AG10803 (cell line): ENCODE data around the gene UBASH3B.
"Not testable (repeated sequence)": the region's sequence is repeated elsewhere in the genome, so short reads cannot be mapped to it uniquely, and the experiment has no call there.

Experiments used
- DNase-seq: peaks from one replicate; pipeline ENCODE4 v3.0.0; 2010; ENCODE audit warnings: low read depth
- H3K4me3 ChIP-seq: 2 replicates; pipeline ENCODE4 v1.5.1; 2011; ENCODE audit warnings: mild to moderate bottlenecking, low read length, control low read depth
- CTCF ChIP-seq: conservative IDR thresholded peaks from 2 replicates; pipeline ENCODE4 v1.5.1; 2011; ENCODE audit warnings: mild to moderate bottlenecking, low read length, control low read depth, inconsistent platforms

UBASH3B gene

GRCh38 chr11:122619757-122620156, 35.8 kb upstream of the UBASH3B start:
- no peak overlapping the region for H3K4me3 ChIP-seq
- no peak for TF ChIP-seq CTCF
- no peak for DNase-seq

- DNase-seq, H3K4me3 ChIP-seq: not testable (repeated sequence)
Measured at GRCh38 chr11:122625501-122625900, 30.0 kb upstream of the UBASH3B start.

DNA sequence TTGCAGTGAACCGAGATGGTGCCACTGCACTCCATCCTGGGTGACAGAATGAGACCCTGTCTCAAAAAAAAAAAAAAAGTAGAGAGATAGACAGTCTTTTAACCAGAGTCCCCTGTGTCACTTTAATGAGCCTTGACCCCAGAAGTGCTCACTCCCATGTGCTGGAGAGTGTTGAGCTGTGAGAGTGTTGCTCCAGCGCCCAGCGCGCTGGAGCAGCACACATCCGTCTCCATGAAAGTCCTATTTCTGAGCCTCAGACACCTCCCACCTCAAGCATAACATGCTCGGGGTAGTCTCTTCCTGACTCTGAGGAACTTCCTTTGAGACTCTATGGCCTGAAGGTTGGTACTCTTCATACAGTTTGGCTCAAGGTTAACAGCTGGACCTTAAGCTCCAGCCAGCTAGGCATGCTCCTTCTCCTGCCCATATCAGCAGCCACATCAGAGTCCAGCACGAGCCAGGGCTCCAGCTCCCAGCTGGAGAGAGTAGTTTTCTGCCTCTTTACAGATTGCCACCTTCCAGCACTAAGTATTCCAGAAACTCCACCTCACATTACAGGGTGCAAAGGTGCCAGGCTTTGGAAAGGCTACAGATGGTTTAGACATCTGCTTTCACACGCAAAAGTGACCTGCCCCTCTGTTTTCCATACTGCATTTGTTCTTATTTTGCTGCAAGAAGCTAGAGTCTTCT, 29.4 kb upstream of the UBASH3B start:
- no peak for DNase-seq
- TF ChIP-seq CTCF: no peak
- H3K4me3 ChIP-seq: no peak overlapping the region

DNA sequence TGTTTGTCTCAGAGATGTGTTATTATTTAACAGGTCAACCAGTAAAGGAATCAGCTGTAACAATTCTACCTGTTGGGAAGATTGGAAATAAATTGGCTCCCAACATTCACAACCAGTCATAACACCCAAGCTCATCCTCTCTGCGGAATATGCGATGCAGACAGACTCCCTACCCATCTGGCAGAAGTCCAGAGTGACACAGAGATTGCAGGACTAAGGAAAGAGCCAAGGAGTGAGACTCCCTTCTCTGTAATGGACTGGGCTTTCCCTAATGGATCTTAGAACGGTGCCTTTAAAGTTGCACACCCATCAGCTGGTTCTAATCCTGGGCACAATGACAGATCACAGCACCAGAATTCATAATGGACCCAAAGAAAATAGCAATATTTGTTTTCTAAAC, 27.8 kb upstream of the UBASH3B start:
- no peak overlapping the region for H3K4me3 ChIP-seq
- DNase-seq: no peak
- no peak for TF ChIP-seq CTCF

- peak; percentile 69 for DNase-seq
- no peak overlapping the region for H3K4me3 ChIP-seq
- peak; percentile 93 for TF ChIP-seq CTCF
Measured at GRCh38 chr11:122628810-122629555, 26.5 kb upstream of the UBASH3B start.

DNA sequence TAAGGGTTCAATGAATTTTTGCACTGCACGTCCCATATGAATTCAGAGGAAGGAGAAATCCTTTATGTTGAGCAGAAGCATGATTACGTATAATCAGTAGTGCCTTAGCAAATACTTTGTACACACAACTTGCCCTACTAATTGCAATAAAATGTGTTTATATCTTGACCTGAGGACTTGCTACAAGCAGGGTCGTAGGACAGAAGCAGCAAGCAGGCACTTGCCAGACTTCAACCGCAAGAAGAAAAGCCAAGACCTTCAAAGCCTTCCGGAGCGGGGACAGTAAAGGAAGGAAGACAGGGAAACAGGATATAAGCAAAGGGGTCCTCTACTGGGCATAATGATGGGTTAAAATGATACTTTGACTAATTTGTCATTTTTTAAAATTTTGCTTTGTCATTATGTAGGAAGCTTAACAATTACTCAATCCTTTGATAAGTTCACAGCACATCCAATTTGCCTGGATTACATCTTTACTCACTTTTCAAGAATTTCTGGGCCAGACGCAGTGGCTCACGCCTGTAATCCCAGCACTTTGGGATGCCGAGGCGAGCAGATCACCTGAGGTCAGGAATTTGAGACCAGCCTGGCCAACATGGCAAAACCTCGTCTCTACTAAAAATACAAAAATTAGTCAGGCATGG, 23.2 kb upstream of the UBASH3B start:
- TF ChIP-seq CTCF: no peak
- peak; percentile 18 for DNase-seq
- no peak overlapping the region for H3K4me3 ChIP-seq

GRCh38 chr11:122633219-122633829, 22.2 kb upstream of the UBASH3B start:
- peak; percentile 79 for TF ChIP-seq CTCF
- H3K4me3 ChIP-seq: no peak overlapping the region
- DNase-seq: peak; percentile 68
